Stomach (tissue), 19 donors: Measurements from ENCODE around the gene PEX3. TPM values are rescaled to one million over a fixed set of nuclear protein-coding genes. Genes with fewer than 3 reads are reported as not detected.

Experiments used
- DNase-seq, 2 donors: peaks; one replicate each; pipeline versions ENCODE4 v3.0.0 to v3.0.0-alpha.2; 2013 to 2019
- H3K27ac ChIP-seq, 5 donors: fragments of 200-600 bp in 4 of 5; sonication (generic) in 4 of 5; one replicate each; pipeline ENCODE4 v1.5.1; 2013 to 2019; ENCODE audit warnings: mild to moderate bottlenecking in 1 of 5, moderate library complexity in 1 of 5
- H3K27me3 ChIP-seq, 3 donors: fragments of 200-600 bp; sonication (generic); one replicate each; pipeline ENCODE4 v1.5.1; 2017 to 2019; ENCODE audit warnings: mixed run types in 1 of 3
- H3K36me3 ChIP-seq, 4 donors: fragments of 200-600 bp; sonication (generic); 1 replicate in 3 of 4; 2 replicates in 1 of 4; pipeline ENCODE4 v1.5.1; 2016 to 2019
- H3K4me1 ChIP-seq, 4 donors: fragments of 200-600 bp; sonication (generic); one replicate each; pipeline ENCODE4 v1.5.1; 2016 to 2019
- H3K4me3 ChIP-seq, 4 donors: fragments of 200-600 bp; sonication (generic) in 3 of 4; one replicate each; pipeline ENCODE4 v1.5.1; 2016 to 2019; ENCODE audit warnings: mild to moderate bottlenecking in 1 of 4
- H3K9me3 ChIP-seq, 4 donors: fragments of 200-600 bp; sonication (generic); one replicate each; pipeline ENCODE4 v1.5.1; 2016 to 2019
- EP300 ChIP-seq: sonication (generic); formaldehyde crosslinking; IDR thresholded peaks from one replicate; pipeline ENCODE4 v1.6.1; 2017; ENCODE audit warnings: antibody characterized with exemption
- POLR2A ChIP-seq, 4 donors: fragments of 450-650 bp; IDR thresholded peaks; one replicate each; pipeline ENCODE4 v1.6.1; 2016; ENCODE audit warnings: antibody characterized with exemption in 4 of 4, control low read depth in 2 of 4, mild to moderate bottlenecking in 1 of 4, moderate library complexity in 1 of 4
- POLR2AphosphoS5 ChIP-seq, 3 donors: sonication (generic); formaldehyde crosslinking; IDR thresholded peaks; one replicate each; pipeline ENCODE4 v1.6.1; 2016; ENCODE audit warnings: antibody characterized with exemption in 3 of 3
- WGBS, 5 donors: extraction: QIAGEN DNeasy Blood & Tissue Kit in 3 of 5; methylation state at CpG; one replicate each; pipeline versions ENCODE4 v1.1.5 to v1.1.7; 2013 to 2018; 5-methylcytosine and 5-hydroxymethylcytosine counted together
- intact Hi-C: fragments of 100-400 bp; cut with DNase I; formaldehyde crosslinking; loops from one replicate; pipeline ENCODE4 v1.15.1; 2023; ENCODE audit warnings: low total_unique reads
- long read RNA-seq, 10 donors: transcript quantifications; one replicate each; lab custom pipeline, GENCODE V29; 2026
- polyA plus RNA-seq, 3 donors: library from polyadenylated mRNA; stranded (reverse); fragments of 200-250 nt; gene quantifications; one replicate each; pipeline ENCODE4 v1.2.3, GENCODE V29; 2013
- total RNA-seq, 5 donors: library from RNA; depleted of rRNA; stranded (reverse); fragments of >200 nt; gene quantifications; one replicate each; pipeline versions ENCODE4 v1.1.0 to v1.2.3, GENCODE V29; 2014 to 2016
- TF ChIP-seq, protein P1 (sequence below), 7 experiments: fragments of 450-650 bp in 4 of 7; fragments of 200-600 bp in 3 of 7; sonication (generic) in 3 of 7; IDR thresholded peaks; one replicate each; pipeline ENCODE4 v1.5.1; 2016 to 2019; ENCODE audit warnings: antibody characterized with exemption in 7 of 7, control low read depth in 2 of 7, mild to moderate bottlenecking in 1 of 7
- donor health status: healthy with polysubstance abuse.
- donor health status: Bipolar disorder and iron deficiency.
- donor health status: healthy.

PEX3 gene
- total RNA-seq (10 to 100 TPM in 2 of 5 donors, 1 to 10 TPM in 2, under 1 TPM in 1; 0.58 to 32.3 (median 8.9) TPM), polyA plus RNA-seq (10 to 100 TPM in 1 of 3 donors, 1 to 10 TPM in 2; 7.1 to 11.5 (median 9.3) TPM)
- long read RNA-seq, donor 1, transcript PEX3-201 (12 exons, 1,969 nt) = major isoform, 7 of 7 reads
- long read RNA-seq, donor 1, partial matches to known transcripts = 0 of 7 reads
- long read RNA-seq, donor 1, other reads (novel, unspliced or antisense) = 0 of 7 reads
- long read RNA-seq, donor 2, partial matches to known transcripts = 0 of 3 reads
- long read RNA-seq, donor 2, other reads (novel, unspliced or antisense) = 0 of 3 reads
- long read RNA-seq, donor 3, transcript PEX3-201 (12 exons, 1,969 nt) = major isoform, 5 of 5 reads
- long read RNA-seq, donor 3, partial matches to known transcripts = 0 of 5 reads
- long read RNA-seq, donor 3, other reads (novel, unspliced or antisense) = 0 of 5 reads
- long read RNA-seq, donor 4 = 0 reads
- long read RNA-seq, donor 5, transcript PEX3-201 (12 exons, 1,969 nt) = major isoform, 8 of 8 reads
- long read RNA-seq, donor 5, partial matches to known transcripts = 0 of 8 reads
- long read RNA-seq, donor 5, other reads (novel, unspliced or antisense) = 0 of 8 reads
- long read RNA-seq, donor 6, transcript PEX3-201 (12 exons, 1,969 nt) = major isoform, 15 of 18 reads
- long read RNA-seq, donor 6, partial matches to known transcripts = 0 of 18 reads
- long read RNA-seq, donor 6, other reads (novel, unspliced or antisense) = 0 of 18 reads
- long read RNA-seq, donor 7, transcript PEX3-201 (12 exons, 1,969 nt) = major isoform, 6 of 7 reads
- long read RNA-seq, donor 7, partial matches to known transcripts = 0 of 7 reads
- long read RNA-seq, donor 7, other reads (novel, unspliced or antisense) = 0 of 7 reads
- long read RNA-seq, donor 8, transcript PEX3-201 (12 exons, 1,969 nt) = major isoform, 5 of 6 reads
- long read RNA-seq, donor 8, partial matches to known transcripts = 0 of 6 reads
- long read RNA-seq, donor 8, other reads (novel, unspliced or antisense) = 0 of 6 reads
- long read RNA-seq, donor 9, partial matches to known transcripts = 0 of 4 reads
- long read RNA-seq, donor 9, other reads (novel, unspliced or antisense) = 0 of 4 reads
- long read RNA-seq, donor 10, partial matches to known transcripts = 0 of 4 reads
- long read RNA-seq, donor 10, other reads (novel, unspliced or antisense) = 0 of 4 reads

- Histone ChIP-seq H3K4me3 (peak within 1 kb of the TSS; percentile 63 to 94 (median 80)), H3K27ac (peak within 1 kb of the TSS; percentile 71 to 87 (median 82)), H3K27me3 (no peaks in the 10 kb centered on the region), H3K9me3 (no peaks in the 10 kb centered on the region), H3K36me3 (peaks cover 0 to 8% (median 2%) of the 10 kb centered on the region in 4 donors), H3K4me1 (peaks cover 13 to 43% (median 27%) of the 10 kb centered on the region in 4 donors)
- peak; percentile 84 to 95 (median 91) for TF ChIP-seq POLR2AphosphoS5 (IDR thresholded peaks at IDR 0.05)
- TF ChIP-seq POLR2A (IDR thresholded peaks at IDR 0.05) = peak in 2 of 4 donors; percentile 45 to 63
- TF ChIP-seq, protein P1, sequence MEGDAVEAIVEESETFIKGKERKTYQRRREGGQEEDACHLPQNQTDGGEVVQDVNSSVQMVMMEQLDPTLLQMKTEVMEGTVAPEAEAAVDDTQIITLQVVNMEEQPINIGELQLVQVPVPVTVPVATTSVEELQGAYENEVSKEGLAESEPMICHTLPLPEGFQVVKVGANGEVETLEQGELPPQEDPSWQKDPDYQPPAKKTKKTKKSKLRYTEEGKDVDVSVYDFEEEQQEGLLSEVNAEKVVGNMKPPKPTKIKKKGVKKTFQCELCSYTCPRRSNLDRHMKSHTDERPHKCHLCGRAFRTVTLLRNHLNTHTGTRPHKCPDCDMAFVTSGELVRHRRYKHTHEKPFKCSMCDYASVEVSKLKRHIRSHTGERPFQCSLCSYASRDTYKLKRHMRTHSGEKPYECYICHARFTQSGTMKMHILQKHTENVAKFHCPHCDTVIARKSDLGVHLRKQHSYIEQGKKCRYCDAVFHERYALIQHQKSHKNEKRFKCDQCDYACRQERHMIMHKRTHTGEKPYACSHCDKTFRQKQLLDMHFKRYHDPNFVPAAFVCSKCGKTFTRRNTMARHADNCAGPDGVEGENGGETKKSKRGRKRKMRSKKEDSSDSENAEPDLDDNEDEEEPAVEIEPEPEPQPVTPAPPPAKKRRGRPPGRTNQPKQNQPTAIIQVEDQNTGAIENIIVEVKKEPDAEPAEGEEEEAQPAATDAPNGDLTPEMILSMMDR (IDR thresholded peaks at IDR 0.05) = peak in 1 of 7 experiments; percentile 21
- TF ChIP-seq EP300 = no peak
- WGBS, 5 donors = 0% methylated on average over 52 to 56 of the region's 56 CpGs
- peak; percentile 94 to 98 for DNase-seq
- intact Hi-C loops = no loop called here
Observed at GRCh38 chr6:143450453-143451371, at the start of gene PEX3, which contains the start of gene ADAT2. Gene PEX3 (plus strand): TSS chr6:143450805. CDS start chr6:143451043, 238 bp downstream. Gene ADAT2 (minus strand): TSS chr6:143450695. CDS start chr6:143450658, 37 bp downstream.

GRCh38 chr6:143401068-143401446, 49.5 kb upstream of the PEX3 start:
- Histone ChIP-seq H3K27ac (peak overlapping the region in 1 of 5 donors; percentile 55), H3K27me3 (no peaks in the 10 kb centered on the region), H3K4me1 (peaks cover 7 to 26% (median 9%) of the 10 kb centered on the region in 4 donors), H3K4me3 (no peak overlapping the region), H3K9me3 (no peaks in the 10 kb centered on the region), H3K36me3 (no peaks in the 10 kb centered on the region)
- no peak for DNase-seq
- 50 to 79% (median 61%) methylated on average over 1 of the region's 1 CpG for WGBS, 5 donors
- intact Hi-C loops = no loop called here
- no peak for TF ChIP-seq POLR2AphosphoS5 (IDR thresholded peaks at IDR 0.05)
- TF ChIP-seq EP300 = no peak
- TF ChIP-seq POLR2A (IDR thresholded peaks at IDR 0.05) = no peak
- TF ChIP-seq, protein P1 (IDR thresholded peaks at IDR 0.05) = no peak

DNA sequence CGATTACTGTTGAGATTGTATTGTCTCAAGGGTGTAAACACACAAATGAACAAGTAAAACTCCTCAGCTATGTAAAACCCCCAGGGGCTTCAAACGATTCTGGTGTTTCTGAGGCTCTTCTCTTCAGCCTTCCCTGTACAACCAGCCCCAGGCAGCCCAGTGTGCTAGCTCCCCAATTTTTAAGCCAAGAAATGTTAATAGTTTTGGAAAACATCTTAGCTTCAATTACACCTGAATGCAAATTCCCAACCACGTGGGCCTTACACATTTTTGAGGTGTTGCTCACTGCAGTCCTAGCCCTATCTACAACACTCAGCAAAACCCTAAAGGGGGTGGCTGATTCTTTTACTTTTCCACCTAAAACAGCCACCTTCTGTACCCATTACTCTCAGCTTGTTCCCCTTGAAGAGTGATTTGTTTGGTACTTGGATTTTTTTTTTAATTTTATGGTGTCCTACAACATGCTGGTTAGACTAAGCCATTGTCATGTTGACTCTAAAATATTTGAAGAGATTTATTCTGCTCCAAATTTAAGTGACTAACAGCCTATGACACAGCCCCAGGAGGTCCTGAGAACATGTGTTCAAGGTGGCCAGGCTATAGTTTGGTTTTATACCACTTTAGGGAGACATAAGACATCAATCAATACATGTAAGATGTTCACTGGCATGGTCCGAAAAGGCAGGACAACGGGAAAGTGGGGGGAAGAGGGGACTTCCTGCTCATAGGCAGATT, 48.8 kb upstream of the PEX3 start:
- no peak overlapping the region for H3K4me3 ChIP-seq
- no peak for TF ChIP-seq EP300
- no peak for TF ChIP-seq POLR2AphosphoS5 (IDR thresholded peaks at IDR 0.05)
- no peak for TF ChIP-seq POLR2A (IDR thresholded peaks at IDR 0.05)
- TF ChIP-seq, protein P1 (IDR thresholded peaks at IDR 0.05) = no peak
- no peaks in the 10 kb centered on the region for H3K36me3 ChIP-seq
- intact Hi-C loops = no loop called here
- DNase-seq = no peak
- 80 to 90% (median 85%) methylated on average over 5 of the region's 5 CpGs for WGBS, 5 donors
- H3K4me1 ChIP-seq = peaks cover 4 to 21% (median 7%) of the 10 kb centered on the region in 4 donors
- no peaks in the 10 kb centered on the region for H3K9me3 ChIP-seq
- H3K27me3 ChIP-seq = no peaks in the 10 kb centered on the region
- H3K27ac ChIP-seq = no peak overlapping the region
